ENCODE measurements around the gene C12orf75.
"Not testable (repeated sequence)": the region's sequence is repeated elsewhere in the genome, so short reads cannot be mapped to it uniquely, and the experiment has no call there.

- TF ChIP-seq EZH2 (IDR thresholded peaks at IDR 0.05; ENCODE audit: insufficient read depth, low read length); CTCF (IDR thresholded peaks at IDR 0.05; ENCODE audit: insufficient read depth, low read depth, low read length): not testable (repeated sequence)
Measured at GRCh38 chr12:105313755-105314154, 16.7 kb upstream of the C12orf75 start.

Data from astrocyte (in vitro differentiated cells and primary cell).